Pancreas (tissue), 10 donors: ENCODE measurements around the gene KLF16. TPM values are rescaled to one million over a fixed set of nuclear protein-coding genes. Genes with fewer than 3 reads are reported as not detected.

Experiments
- ATAC-seq, 4 donors: fragments of 200-7000 bp; cut with Tn5 transposase; one replicate each; pipeline versions ENCODE4 v1.8.0 to v1.9.1; 2020; ENCODE audit warnings: mild to moderate bottlenecking in 4 of 4, moderate library complexity in 4 of 4
- DNase-seq, 6 donors: peaks; one replicate each; pipeline ENCODE4 v3.0.0-alpha.2; 2020
- FAIRE-seq: peaks from 2 replicates; lab custom pipeline; 2012; peaks lifted over from hg19 to GRCh38; lab: Jason Lieb, UNC
- H3K27ac ChIP-seq, 4 donors: fragments of 200-600 bp; sonication (generic); 1 replicate in 3 of 4; 2 replicates in 1 of 4; pipeline versions ENCODE4 v1.5.0 to v1.8.0; 2020
- H3K27me3 ChIP-seq, 4 donors: fragments of 200-600 bp; one replicate each; pipeline ENCODE4 v1.8.0; 2021
- H3K36me3 ChIP-seq, 3 donors: fragments of 200-600 bp; sonication (generic) in 1 of 3; one replicate each; pipeline versions ENCODE4 v1.5.0 to v1.8.0; 2020 to 2021
- H3K4me1 ChIP-seq, 3 donors: fragments of 200-600 bp; one replicate each; pipeline ENCODE4 v1.8.0; 2021
- H3K4me3 ChIP-seq, 4 donors: fragments of 200-600 bp; sonication (generic) in 2 of 4; one replicate each; pipeline versions ENCODE4 v1.5.0 to v1.8.0; 2020 to 2021
- H3K9me3 ChIP-seq, 4 donors: fragments of 200-600 bp; one replicate each; pipeline ENCODE4 v1.8.0; 2021
- WGBS, 2 donors: extraction: QIAGEN DNeasy Blood & Tissue Kit; methylation state at CpG; one replicate each; pipeline ENCODE4 v1.1.7; 2013; 5-methylcytosine and 5-hydroxymethylcytosine counted together
- intact Hi-C, 3 donors: fragments of 100-400 bp; cut with DNase I; formaldehyde crosslinking; loops; one replicate each; pipeline versions ENCODE4 v1.11.1 to v1.14.2; 2022
- polyA plus RNA-seq, 2 donors: library from polyadenylated mRNA; stranded (reverse); fragments of 200-250 nt; gene quantifications; one replicate each; pipeline ENCODE4 v1.2.3, GENCODE V29; 2013
- total RNA-seq, 6 donors: library from RNA; stranded (reverse); fragmentation: NEBNext Ultra II Directional in 4 of 6; extraction: Animal tissue kit (Norgen Biotek cat#: 25700) in 4 of 6; gene quantifications; one replicate each; pipeline versions ENCODE4 v1.2.1 to v1.2.4, GENCODE V29; 2021 to 2023
- TF ChIP-seq, protein P1 (sequence below), 4 donors: fragments of 200-600 bp; sonication (generic) in 3 of 4; IDR thresholded peaks; one replicate each; pipeline versions ENCODE4 v1.5.0 to v1.8.0; 2021; ENCODE audit warnings: antibody characterized with exemption in 4 of 4
- donor health status: healthy with polysubstance abuse.
- donor health status: DM: no; HTN: no; CAD: no; lungs with moderate emphysema.
- donor health status: DM: no; HTN: no; CAD: no.
- donor health status: control.
- donor health status: control.
- donor health status: Bipolar disorder and iron deficiency.
- donor health status: DM: yes; HTN: yes; CAD: no.
- donor health status: DM: no; HTN: no; CAD: no.
- donor health status: DM: no; HTN: no; CAD: no.
- donor health status: DM: yes; HTN: yes; CAD: no.

KLF16 gene
- total and polyA plus RNA-seq, 8 donors = 4.3 to 10.4 (median 7.5) TPM

DNA sequence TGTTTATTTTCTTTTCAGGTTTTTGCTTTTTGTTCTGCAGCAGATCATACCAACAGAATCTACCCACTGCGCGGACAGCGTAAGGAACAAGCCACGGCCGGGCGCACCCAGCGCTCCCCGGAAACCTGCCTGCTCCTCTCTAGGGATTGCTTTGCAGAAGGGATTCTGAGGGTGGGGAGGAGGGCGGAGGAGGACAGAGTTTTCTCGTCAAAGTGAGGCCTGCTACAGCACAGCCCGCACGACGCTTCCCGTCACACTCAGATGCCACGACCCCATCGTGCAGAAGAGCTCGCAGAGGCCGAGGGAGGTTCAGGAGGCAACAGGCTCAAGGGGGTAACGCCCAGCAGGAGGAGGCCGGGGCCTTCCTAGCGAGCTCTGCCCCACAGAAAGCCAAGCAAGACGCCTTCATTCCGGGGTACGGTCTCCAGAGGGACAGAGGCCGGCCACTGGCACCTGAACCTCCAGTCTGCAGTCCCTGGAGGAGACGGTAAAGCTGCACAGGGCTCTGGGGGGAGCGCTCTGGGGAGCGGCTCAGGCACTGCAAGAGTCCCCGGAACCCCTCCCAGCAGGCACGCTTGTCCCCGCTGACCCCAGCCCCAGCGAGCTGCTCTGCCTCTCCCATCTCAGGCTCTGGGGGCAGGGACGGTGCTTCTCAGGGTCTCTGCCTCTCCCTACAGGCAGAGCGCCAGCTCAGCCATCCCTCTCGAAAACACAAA lies 22.0 kb downstream of the KLF16 start:
- H3K4me1 ChIP-seq = peaks cover 13 to 14% (median 13%) of the 10 kb centered on the region in 3 donors
- intact Hi-C loops = no loop called here
- H3K36me3 ChIP-seq = no peaks in the 10 kb centered on the region
- H3K27ac ChIP-seq = no peak overlapping the region
- 83% methylated on average over 35 of the region's 35 CpGs for WGBS, 2 donors
- H3K27me3 ChIP-seq = no peaks in the 10 kb centered on the region
- FAIRE-seq (no peak), ATAC-seq (no peak), DNase-seq (peak in 1 of 6 donors; percentile 24)
- H3K9me3 ChIP-seq = no peaks in the 10 kb centered on the region
- no peak overlapping the region for H3K4me3 ChIP-seq
- TF ChIP-seq, protein P1, sequence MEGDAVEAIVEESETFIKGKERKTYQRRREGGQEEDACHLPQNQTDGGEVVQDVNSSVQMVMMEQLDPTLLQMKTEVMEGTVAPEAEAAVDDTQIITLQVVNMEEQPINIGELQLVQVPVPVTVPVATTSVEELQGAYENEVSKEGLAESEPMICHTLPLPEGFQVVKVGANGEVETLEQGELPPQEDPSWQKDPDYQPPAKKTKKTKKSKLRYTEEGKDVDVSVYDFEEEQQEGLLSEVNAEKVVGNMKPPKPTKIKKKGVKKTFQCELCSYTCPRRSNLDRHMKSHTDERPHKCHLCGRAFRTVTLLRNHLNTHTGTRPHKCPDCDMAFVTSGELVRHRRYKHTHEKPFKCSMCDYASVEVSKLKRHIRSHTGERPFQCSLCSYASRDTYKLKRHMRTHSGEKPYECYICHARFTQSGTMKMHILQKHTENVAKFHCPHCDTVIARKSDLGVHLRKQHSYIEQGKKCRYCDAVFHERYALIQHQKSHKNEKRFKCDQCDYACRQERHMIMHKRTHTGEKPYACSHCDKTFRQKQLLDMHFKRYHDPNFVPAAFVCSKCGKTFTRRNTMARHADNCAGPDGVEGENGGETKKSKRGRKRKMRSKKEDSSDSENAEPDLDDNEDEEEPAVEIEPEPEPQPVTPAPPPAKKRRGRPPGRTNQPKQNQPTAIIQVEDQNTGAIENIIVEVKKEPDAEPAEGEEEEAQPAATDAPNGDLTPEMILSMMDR (IDR thresholded peaks at IDR 0.05) = no peak

DNA sequence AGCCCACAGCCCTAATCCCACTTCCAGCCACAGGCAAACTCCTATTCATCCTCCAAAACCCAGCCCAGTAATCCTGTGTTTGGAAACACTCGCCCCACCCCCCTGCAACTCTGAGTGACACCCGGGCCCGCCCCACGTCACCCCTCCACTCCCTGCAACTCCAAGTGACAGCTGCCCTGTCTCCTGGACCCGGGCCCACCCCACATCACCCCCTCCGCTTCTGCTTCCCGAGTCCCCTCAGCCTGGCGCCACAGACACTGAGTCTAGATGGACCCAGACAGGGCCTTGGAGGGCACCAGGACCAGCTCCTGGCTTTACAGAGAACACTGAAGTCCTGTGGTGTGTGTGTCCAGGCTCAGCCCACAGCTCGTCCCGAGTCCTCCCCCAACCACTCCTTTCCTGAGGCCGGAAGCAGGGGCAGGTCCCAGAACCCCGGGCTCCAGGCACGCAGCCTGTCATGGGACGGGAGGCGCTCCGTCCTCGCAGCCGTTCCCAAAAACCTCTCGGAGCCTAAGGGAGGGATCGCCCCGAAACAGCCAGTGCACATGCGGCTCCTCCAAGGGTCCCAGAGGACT lies 22.8 kb downstream of the KLF16 start:
- ATAC-seq (peak in 2 of 4 donors; percentile 11 to 31), DNase-seq (peak in 1 of 6 donors; percentile 31), FAIRE-seq (no peak)
- 83 to 87% methylated on average over 18 to 22 of the region's 22 CpGs for WGBS, 2 donors
- H3K36me3 ChIP-seq = no peaks in the 10 kb centered on the region
- intact Hi-C loops = no loop called here
- H3K4me1 ChIP-seq = peaks cover 7 to 8% (median 7%) of the 10 kb centered on the region in 3 donors
- H3K27ac ChIP-seq = no peak overlapping the region
- TF ChIP-seq, protein P1 (IDR thresholded peaks at IDR 0.05) = no peak
- H3K9me3 ChIP-seq = no peaks in the 10 kb centered on the region
- H3K27me3 ChIP-seq = no peaks in the 10 kb centered on the region
- H3K4me3 ChIP-seq = no peak overlapping the region

DNA sequence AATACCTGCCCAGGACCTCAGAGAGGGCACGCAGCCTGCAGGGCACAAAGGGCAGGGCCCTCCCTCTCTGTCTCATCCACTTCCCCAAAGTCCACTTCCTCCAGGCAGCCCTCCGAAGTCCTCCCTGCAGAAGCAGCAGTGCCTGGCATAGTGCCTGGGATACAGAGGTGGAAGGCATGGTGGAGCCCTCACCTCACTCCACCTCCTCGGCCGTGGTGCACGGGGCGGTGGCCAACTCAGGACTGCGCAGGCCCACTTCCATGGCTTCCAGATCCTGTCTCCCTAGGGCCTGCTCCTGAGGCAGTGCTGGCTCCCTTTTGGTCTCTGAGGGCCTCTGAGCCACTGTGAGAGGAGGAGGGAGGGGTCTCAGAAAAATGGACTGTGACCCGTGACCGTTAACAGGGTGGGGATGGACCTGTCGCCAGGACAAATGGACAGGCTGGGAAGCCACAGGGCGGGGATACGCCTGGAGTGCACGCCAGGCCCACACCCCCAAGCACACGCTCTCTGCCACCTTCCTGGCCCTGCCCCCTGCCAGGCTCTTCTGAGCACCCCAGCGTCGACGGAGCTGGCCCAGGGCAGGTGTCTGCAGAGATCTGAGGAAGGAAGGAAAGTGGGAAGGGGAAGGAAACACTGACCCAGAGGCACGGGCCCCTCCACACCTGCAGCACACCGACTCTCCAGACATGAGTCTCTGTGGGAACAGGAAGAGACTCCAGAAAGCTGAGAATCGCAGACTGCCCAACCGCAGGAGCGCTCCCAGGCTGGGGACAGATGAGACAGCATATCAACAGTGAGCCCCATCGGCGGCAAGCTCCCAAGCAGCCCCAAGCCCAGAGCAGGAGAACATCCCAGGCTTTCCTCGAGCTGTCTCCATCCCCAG lies 23.5 kb downstream of the KLF16 start:
- Histone ChIP-seq H3K4me1 (peaks cover 0 to 7% (median 3%) of the 10 kb centered on the region in 3 donors), H3K4me3 (no peak overlapping the region), H3K27ac (no peak overlapping the region)

DNA sequence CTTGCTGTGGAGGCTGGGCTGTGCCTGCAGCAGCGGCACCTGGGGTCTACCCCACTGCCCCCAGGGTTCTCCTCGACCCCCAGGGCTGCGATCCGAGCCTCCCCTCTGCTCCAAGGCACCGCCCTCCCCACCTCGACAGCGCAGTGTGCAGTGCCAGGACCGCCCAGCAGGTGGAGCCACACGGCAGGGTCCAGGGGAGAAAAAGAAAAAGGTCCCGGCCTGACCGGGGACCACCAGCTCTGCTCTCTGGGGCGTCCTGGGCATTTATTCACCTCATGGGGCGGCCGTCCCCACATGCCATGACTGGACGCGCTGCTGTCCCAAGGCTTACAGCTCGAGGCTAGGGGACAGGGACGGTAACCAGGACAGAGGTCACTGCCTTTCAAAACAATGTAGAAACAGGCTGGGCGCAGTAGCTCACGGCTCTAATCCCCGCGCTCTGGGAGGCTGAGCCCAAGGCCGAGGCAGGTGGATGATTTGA lies 25.7 kb downstream of the KLF16 start:
- no peaks in the 10 kb centered on the region for H3K27me3 ChIP-seq
- H3K27ac ChIP-seq = no peak overlapping the region
- TF ChIP-seq, protein P1 (IDR thresholded peaks at IDR 0.05) = peak; percentile 75 to 91 (median 84)
- 21 to 22% methylated on average over 23 of the region's 23 CpGs for WGBS, 2 donors
- no peaks in the 10 kb centered on the region for H3K36me3 ChIP-seq
- no peak overlapping the region for H3K4me3 ChIP-seq
- no peak for FAIRE-seq
- no peaks in the 10 kb centered on the region for H3K9me3 ChIP-seq
- intact Hi-C loops = no loop called here
- peak; percentile 41 to 67 (median 63) for ATAC-seq
- DNase-seq = peak in 3 of 6 donors; percentile 50 to 84 (median 58)
- peaks cover 0 to 8% (median 7%) of the 10 kb centered on the region in 3 donors for H3K4me1 ChIP-seq

More for the DNA sequence above, 23.5 kb downstream of the KLF16 start:
- no peaks in the 10 kb centered on the region for H3K36me3 ChIP-seq
- intact Hi-C loops = no loop called here
- TF ChIP-seq, protein P1 (IDR thresholded peaks at IDR 0.05) = no peak
- peak in 1 of 6 donors; percentile 37 for DNase-seq
- 81 to 87% methylated on average over 25 of the region's 25 CpGs for WGBS, 2 donors
- H3K27me3 ChIP-seq = no peaks in the 10 kb centered on the region
- no peak for ATAC-seq
- H3K9me3 ChIP-seq = no peaks in the 10 kb centered on the region
- no peak for FAIRE-seq
